ENCODE measurements around the gene DPP6.

- TF ChIP-seq EP300 (IDR thresholded peaks at IDR 0.05; ENCODE audit: low read depth) (no peak), CTCF (IDR thresholded peaks at IDR 0.05) (no peak), POLR2A (IDR thresholded peaks at IDR 0.05) (no peak), POLR2AphosphoS5 (IDR thresholded peaks at IDR 0.05) (no peak)
These were observed 423.7 kb downstream of the DPP6 start for GRCh38 chr7:154475864-154476263.

All from transverse colon (tissue), 4 donors.